Measurements from ENCODE around the gene CCT2. TPM values are rescaled to one million over a fixed set of nuclear protein-coding genes. Genes with fewer than 3 reads are reported as not detected.

The CCT2 gene
- total and polyA plus RNA-seq, 2 of the 8 experiments (the other 6 are each of a cell fraction or from before 2014, with no cell fraction given): 244 to 419 TPM

DNA sequence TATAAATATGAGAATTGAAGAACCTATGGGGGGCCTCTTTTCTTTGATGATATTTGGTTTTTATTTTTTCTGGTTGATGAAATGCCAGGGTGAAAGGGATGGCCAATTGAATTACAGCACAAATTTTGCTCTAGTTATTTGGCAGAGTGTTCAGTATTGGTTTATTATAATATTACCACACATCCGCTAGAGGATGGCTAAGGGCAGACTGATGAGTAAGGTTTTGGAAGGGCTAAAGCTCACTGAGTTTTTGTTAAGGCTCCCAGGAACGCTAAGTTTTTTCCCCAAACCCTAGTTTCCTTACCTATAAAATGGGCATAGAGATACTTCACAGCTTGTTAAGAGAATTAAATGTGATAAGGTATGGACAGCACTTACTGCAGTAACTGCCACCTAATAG is 59.8 kb downstream of the CCT2 start:
- no peaks in the 10 kb centered on the region for H3K4me1 ChIP-seq (replicated peaks in 1 of 4; ENCODE audit: control insufficient read depth in 3 of 4, insufficient read depth in 4 of 4, low read length in 3 of 4)
- H3K56ac ChIP-seq (replicated peaks; ENCODE audit: insufficient read length, low read depth, low read length): no peak overlapping the region
- H3K9me3 ChIP-seq (ENCODE audit: insufficient read depth in 2 of 2, low read depth in 1 of 2, low read length in 1 of 2): no peaks in the 10 kb centered on the region
- no peaks in the 10 kb centered on the region for H3K27me3 ChIP-seq (replicated peaks in 1 of 4; ENCODE audit: control insufficient read depth in 3 of 4, extremely low read depth in 1 of 4, insufficient read depth in 3 of 4, low read length in 3 of 4)
- no peak overlapping the region for H4K91ac ChIP-seq (replicated peaks; ENCODE audit: insufficient read length, low read length)
- no peaks in the 10 kb centered on the region for H3K79me1 ChIP-seq (ENCODE audit: low read depth, low read length)
- DNase-seq (ENCODE audit: low read depth in 1 of 2, low spot score in 2 of 2): no peak
- H4K20me1 ChIP-seq (replicated peaks in 1 of 2; ENCODE audit: control insufficient read depth in 1 of 2, insufficient read depth in 2 of 2, low read length in 2 of 2): no peaks in the 10 kb centered on the region
- no peak overlapping the region for H3K9ac ChIP-seq (replicated peaks in 1 of 4; ENCODE audit: extremely low read depth in 1 of 4, low read depth in 3 of 4, low read length in 3 of 4)
- no peak for TF ChIP-seq TBP (IDR thresholded peaks at IDR 0.05; ENCODE audit: low read depth, low read length)
- TF ChIP-seq HDAC6 (IDR thresholded peaks at IDR 0.05; ENCODE audit: low read depth, low read length): no peak
- no peak for TF ChIP-seq CBX5 (IDR thresholded peaks at IDR 0.05; ENCODE audit: low read depth, low read length)
- TF ChIP-seq GTF2F1 (IDR thresholded peaks at IDR 0.05; ENCODE audit: borderline replicate concordance, low read depth, low read length): no peak
- TF ChIP-seq JUN (IDR thresholded peaks at IDR 0.05; ENCODE audit: low read depth, low read length): no peak
- no peak for TF ChIP-seq CHD1 (IDR thresholded peaks at IDR 0.05; ENCODE audit: low read depth, low read length)
- no peak for TF ChIP-seq TCF12 (IDR thresholded peaks at IDR 0.05; ENCODE audit: low read depth, low read length)
- TF ChIP-seq RXRA (IDR thresholded peaks at IDR 0.05; ENCODE audit: insufficient read depth, low read depth, low read length): no peak
- TF ChIP-seq SP2 (IDR thresholded peaks at IDR 0.05; ENCODE audit: low read length): no peak
- no peak for TF ChIP-seq SP1 (IDR thresholded peaks at IDR 0.05; ENCODE audit: low read depth, low read length)
- no peak for TF ChIP-seq MAFK (IDR thresholded peaks at IDR 0.05; ENCODE audit: low read depth, low read length)
- no peak for TF ChIP-seq CHD2 (IDR thresholded peaks at IDR 0.05; ENCODE audit: low read length)
- TF ChIP-seq HDAC2 (IDR thresholded peaks at IDR 0.05; ENCODE audit: borderline replicate concordance in 1 of 2, low read depth in 2 of 2, low read length in 2 of 2): no peak
- no peak overlapping the region for H2AFZ ChIP-seq (ENCODE audit: low read length)
- 92% methylated on average over 2 of the region's 2 CpGs; no CpG with 5 or more reads in 1 of the 2 experiments for WGBS, 2 experiments (ENCODE audit: extremely low coverage in 1 of 2, insufficient coverage in 1 of 2, insufficient read length in 1 of 2, insufficient replicate concordance in 2 of 2, low coverage in 1 of 2, low lambda C conversion rate in 2 of 2, missing lambda C conversion rate in 1 of 2)
- no peak overlapping the region for H3K4ac ChIP-seq (replicated peaks; ENCODE audit: insufficient read length, low read depth, low read length)
- no peak overlapping the region for H4K8ac ChIP-seq (ENCODE audit: extremely low read depth, insufficient read depth, low read length)
- H3K4me3 ChIP-seq (ENCODE audit: extremely low read depth in 1 of 4, insufficient read depth in 2 of 4, low read depth in 3 of 4, low read length in 4 of 4): no peak overlapping the region
- H2AK5ac ChIP-seq (ENCODE audit: low read depth, low read length): no peak overlapping the region
- H2BK12ac ChIP-seq (ENCODE audit: low read depth, low read length): no peak overlapping the region
- H3K36me3 ChIP-seq (ENCODE audit: control insufficient read depth in 2 of 4, insufficient read depth in 4 of 4, low read length in 3 of 4): no peaks in the 10 kb centered on the region
- no peak overlapping the region for H3K18ac ChIP-seq (ENCODE audit: extremely low read depth, low read length)
- no peak overlapping the region for H2BK120ac ChIP-seq (replicated peaks; ENCODE audit: low read depth, low read length)
- no peak overlapping the region for H2BK5ac ChIP-seq (ENCODE audit: low read depth, low read length)
- H3K79me2 ChIP-seq (ENCODE audit: control insufficient read depth in 1 of 2, insufficient read depth in 2 of 2, low read length in 2 of 2): no peaks in the 10 kb centered on the region
- no peaks in the 10 kb centered on the region for H3K23me2 ChIP-seq (ENCODE audit: low read depth, low read length)
- H2BK20ac ChIP-seq (ENCODE audit: low read length): no peak overlapping the region
- H4K5ac ChIP-seq (ENCODE audit: insufficient read length, low read depth, low read length): no peak overlapping the region
- no peak overlapping the region for H2BK15ac ChIP-seq (ENCODE audit: low read length)
- no peak overlapping the region for H3K14ac ChIP-seq (ENCODE audit: insufficient read length)
- POLR2A ChIA-PET (ENCODE audit: partially characterized antibody): interaction anchor here (0.8 kb wide), 1 partner anchor 55 kb away, joined by 3 read pairs; no protein-coding TSS in a partner anchor
- no peak overlapping the region for H3K4me2 ChIP-seq (ENCODE audit: insufficient read depth in 1 of 2, low read depth in 2 of 2, low read length in 2 of 2)
- no peak overlapping the region for H3K27ac ChIP-seq (ENCODE audit: low read depth, low read length)
- H3K23ac ChIP-seq (ENCODE audit: insufficient read length): no peak overlapping the region
- CTCF ChIA-PET (ENCODE audit: partially characterized antibody): interaction anchor here (3.0 kb wide), 1 partner anchor 15 kb away, joined by 16 read pairs; no protein-coding TSS in a partner anchor
- FAIRE-seq: no peak
